ENCODE results near the gene DNAJC13.

DNA sequence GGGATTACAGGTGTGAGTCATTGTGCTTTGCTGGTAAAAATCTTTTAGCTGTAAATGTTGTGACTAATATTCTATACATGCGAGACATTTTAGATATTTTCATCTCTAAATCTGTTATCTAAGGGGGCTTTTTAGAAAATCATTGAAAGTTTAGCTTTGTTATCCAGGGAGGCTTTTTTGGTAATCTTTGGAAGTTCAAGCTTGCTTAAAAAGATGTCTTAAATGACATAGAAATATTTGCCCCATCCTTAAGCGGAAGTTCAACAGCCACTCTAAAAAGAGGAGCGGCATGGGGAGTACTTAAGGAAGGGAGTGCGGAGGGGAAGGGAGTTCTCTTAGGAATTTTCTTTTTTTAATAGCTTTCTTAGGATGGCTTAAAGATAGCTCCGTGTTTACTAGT is 26.1 kb downstream of the DNAJC13 start:
- TF ChIP-seq, protein P1, sequence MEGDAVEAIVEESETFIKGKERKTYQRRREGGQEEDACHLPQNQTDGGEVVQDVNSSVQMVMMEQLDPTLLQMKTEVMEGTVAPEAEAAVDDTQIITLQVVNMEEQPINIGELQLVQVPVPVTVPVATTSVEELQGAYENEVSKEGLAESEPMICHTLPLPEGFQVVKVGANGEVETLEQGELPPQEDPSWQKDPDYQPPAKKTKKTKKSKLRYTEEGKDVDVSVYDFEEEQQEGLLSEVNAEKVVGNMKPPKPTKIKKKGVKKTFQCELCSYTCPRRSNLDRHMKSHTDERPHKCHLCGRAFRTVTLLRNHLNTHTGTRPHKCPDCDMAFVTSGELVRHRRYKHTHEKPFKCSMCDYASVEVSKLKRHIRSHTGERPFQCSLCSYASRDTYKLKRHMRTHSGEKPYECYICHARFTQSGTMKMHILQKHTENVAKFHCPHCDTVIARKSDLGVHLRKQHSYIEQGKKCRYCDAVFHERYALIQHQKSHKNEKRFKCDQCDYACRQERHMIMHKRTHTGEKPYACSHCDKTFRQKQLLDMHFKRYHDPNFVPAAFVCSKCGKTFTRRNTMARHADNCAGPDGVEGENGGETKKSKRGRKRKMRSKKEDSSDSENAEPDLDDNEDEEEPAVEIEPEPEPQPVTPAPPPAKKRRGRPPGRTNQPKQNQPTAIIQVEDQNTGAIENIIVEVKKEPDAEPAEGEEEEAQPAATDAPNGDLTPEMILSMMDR (conservative IDR thresholded peaks at IDR 0.05; ENCODE audit: low read length) = no peak
- no peak for TF ChIP-seq EZH2phosphoT487 (IDR thresholded peaks at IDR 0.05; ENCODE audit: borderline replicate concordance, low read depth, low read length)

All from OCI-LY7 (cell line).